Sigmoid colon (tissue), 3 donors: ENCODE results near the gene DUSP23.

Experiments used
- POLR2A ChIP-seq, 2 donors: fragments of 450-650 bp; IDR thresholded peaks; one replicate each; pipeline ENCODE4 v1.6.1; 2016; ENCODE audit warnings: antibody characterized with exemption in 2 of 2, mild to moderate bottlenecking in 2 of 2, moderate library complexity in 2 of 2
- TF ChIP-seq, protein P1 (sequence below), 4 experiments: fragments of 450-650 bp in 3 of 4; fragments of 200-600 bp in 1 of 4; IDR thresholded peaks; one replicate each; pipeline ENCODE4 v1.5.1; 2016 to 2019; ENCODE audit warnings: antibody characterized with exemption in 4 of 4, mild to moderate bottlenecking in 3 of 4, moderate library complexity in 2 of 4

DNA sequence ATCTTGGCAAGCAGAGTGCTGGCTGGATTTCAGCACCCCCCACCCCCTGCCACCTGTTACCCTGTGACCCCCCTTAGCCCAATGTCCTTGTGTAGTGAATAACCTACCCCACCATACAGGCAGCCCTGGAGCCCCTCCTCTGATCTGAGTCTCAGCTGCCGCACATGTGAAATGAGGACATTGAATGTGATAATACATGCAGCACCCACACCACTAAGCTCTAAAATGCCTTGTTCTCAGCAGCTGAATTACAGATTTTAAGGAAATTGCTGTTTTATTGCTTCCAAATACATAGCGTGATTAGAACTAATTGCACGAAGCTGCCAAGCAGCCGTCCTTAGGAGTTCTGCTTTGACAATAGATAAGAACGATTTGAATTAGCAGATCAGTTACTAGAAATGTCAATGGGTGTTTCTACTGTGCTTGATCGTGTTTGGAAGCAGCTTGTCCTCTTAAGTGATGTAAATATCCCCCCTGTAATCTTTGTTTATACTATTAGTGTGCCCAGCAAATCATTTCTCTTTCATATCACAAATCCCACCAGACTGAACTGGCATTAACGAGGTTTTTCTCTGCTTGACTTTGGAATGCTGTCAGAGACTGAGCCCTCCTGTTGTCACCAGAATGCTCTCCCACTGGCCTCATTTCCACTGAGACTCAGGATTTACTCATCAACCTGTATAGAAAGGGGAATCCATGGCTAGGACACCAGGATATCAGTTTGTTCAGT is 50.8 kb downstream of the DUSP23 start:
- TF ChIP-seq POLR2A (IDR thresholded peaks at IDR 0.05) = no peak
- TF ChIP-seq, protein P1, sequence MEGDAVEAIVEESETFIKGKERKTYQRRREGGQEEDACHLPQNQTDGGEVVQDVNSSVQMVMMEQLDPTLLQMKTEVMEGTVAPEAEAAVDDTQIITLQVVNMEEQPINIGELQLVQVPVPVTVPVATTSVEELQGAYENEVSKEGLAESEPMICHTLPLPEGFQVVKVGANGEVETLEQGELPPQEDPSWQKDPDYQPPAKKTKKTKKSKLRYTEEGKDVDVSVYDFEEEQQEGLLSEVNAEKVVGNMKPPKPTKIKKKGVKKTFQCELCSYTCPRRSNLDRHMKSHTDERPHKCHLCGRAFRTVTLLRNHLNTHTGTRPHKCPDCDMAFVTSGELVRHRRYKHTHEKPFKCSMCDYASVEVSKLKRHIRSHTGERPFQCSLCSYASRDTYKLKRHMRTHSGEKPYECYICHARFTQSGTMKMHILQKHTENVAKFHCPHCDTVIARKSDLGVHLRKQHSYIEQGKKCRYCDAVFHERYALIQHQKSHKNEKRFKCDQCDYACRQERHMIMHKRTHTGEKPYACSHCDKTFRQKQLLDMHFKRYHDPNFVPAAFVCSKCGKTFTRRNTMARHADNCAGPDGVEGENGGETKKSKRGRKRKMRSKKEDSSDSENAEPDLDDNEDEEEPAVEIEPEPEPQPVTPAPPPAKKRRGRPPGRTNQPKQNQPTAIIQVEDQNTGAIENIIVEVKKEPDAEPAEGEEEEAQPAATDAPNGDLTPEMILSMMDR (IDR thresholded peaks at IDR 0.05) = no peak
